ENCODE measurements around the gene NPAS2.

NPAS2 gene

DNA sequence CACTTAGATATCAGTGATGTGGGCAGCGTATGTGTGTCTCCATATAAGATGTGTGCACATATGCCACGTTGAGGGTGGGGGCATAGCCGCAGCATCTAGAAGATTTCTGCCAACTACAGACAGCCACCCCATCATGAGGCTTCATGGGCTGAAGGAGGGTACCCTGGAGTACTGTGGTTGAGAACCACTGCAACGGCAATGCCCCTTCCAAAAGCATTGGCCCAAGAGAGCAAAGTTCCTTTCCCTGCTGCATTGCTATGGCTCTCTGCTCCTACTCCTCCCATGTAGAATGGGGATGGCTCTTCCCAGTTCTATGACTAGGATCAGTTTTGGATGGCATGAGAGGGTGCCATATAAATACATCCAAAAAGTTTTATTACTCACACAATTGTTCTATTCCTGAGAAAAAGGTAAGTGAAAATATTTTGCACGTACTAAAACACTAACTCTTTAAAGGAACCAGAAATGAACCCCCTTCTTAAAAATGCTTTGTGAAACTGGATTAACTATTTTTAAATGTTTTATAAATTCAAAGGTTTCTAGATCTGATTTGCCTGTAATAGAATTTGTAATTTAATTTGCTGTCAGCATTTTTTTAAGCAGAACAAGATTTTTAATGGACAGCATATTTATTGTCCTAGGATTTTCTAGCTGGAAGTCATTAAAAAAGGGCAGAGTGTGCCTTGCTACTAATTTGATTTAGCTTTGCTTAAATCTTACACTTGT lies 177.7 kb downstream of the NPAS2 start:
- no peak for DNase-seq

DNA sequence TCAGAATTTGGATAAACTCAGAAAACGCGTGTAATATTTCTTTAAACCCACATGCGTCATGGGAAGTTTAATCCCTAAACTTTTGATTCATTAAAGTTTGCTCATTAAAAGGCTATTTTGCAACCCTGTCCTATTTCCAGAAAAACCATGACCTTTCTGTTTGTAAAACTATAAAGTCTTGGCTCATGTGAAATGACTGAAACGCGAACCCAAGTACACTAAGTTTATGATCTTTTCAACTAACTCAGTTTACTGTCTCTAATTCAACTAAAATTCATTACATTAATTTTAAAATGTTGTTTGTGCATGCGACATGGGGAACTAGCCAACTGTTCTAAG lies 178.3 kb downstream of the NPAS2 start:
- no peak for DNase-seq

DNA sequence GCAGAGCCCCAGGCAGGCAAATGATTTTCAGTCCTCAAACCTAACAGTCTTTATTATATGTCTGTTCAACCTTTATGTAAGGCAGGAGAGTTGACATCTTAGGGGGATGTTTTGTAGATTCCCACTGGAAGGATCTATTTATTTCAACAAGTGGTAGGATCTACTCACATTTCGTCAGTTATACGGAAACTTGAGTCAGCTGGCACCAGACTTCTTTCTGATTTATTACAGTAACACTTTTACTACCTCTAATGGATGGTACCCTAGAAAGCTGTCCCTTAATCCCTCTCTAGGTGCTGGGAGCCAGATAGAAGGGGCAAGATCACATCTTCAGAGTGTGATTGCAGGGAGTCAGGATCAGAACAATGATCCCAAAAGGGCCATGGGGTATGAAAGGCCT lies 180.1 kb downstream of the NPAS2 start:
- no peak for DNase-seq

DNA sequence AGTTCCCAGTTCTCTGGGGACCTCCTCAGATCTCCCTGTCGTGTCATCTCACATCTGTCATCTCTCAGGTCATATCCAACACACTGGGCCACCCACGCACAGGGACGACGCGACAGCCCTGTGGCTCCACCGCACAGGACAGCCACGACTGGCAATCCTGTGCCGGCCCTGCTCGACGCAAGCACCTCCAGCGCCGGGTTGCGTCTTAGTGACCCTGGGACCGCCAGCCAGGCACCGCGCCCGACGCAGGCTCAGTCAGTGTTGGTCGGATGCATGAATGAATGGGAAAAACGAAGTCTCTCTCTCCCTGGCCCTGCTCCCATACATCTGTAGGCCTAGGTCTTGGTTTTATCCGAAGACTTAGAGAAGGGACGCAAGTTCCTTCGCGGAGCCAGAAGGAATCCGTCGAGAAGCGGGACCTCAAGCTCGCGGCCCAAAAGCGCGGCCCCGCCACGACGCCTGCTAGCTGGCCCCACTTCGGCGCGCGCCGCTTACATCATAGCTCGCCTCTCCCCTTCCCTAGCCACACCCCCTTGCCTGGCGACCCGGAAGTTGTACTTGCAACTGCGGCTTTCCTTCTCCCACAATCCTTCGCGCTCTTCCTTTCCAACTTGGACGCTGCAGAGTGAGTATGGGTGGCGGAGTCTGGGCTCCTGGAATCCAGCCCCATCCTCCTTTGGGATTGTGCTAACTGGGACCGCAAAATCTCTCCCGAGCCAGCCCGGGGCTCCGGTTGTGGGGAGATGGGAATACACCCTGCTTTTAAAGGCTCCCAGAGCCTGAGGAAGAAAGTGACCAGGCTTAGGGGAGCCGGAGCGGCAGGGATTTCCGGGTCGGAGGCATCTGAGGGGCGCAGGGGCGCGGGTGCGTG lies 182.0 kb downstream of the NPAS2 start, which contains the start of gene RPL31:
Gene RPL31 (plus strand): TSS at position 599 of the 871 bp plus-strand sequence. CDS start 413 bp downstream, outside the sequence.
- peak; percentile 89 for DNase-seq

DNA sequence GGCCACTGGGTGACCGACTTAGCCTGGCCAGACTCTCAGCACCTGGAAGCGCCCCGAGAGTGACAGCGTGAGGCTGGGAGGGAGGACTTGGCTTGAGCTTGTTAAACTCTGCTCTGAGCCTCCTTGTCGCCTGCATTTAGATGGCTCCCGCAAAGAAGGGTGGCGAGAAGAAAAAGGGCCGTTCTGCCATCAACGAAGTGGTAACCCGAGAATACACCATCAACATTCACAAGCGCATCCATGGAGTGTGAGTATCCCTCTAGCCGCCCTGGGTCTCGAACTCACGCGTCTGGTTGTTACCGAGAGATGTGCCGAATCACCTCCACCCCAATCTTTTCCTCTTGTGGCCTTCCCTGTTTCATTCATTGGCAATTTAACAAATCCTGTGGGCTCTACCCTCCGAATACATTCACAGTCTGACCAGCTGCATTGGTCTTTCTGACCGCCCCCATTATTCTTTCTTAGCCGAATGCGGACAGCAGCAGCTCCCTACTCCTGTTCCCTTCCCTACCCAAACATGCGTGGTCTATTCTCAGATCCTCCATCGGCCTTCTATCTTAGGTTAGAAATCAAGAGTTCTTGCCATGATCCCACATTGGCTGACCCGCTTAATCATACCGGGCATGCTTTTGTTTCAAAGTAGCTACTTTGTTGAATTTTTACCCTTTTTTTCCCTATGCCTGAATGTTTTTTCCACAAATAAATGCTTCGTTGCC lies 182.8 kb downstream of the NPAS2 start:
- DNase-seq = no peak

DNA sequence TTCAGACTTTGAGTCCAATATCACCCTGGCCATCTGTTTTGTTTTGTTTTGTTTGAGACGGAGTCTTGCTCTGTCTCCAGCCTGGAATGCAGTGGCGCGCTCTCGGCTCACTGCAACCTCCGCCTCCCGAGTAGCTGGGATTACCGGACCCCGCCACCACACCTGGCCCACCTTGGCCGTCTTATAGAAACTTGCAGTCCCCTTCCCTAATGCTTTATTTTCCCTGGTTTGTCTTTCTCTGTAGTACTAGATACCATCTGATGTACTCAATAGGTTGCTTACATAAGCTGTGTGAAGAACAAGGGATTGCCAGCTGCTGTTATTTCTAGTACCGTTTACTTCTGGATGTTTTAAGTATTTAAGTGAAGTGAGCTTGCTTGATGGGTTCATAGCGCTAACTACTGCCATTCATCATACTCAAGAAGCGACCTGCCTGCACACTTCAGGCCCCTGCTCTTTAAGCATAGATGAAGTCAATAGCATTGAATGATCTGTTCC lies 183.4 kb downstream of the NPAS2 start:
- no peak for DNase-seq

DNA sequence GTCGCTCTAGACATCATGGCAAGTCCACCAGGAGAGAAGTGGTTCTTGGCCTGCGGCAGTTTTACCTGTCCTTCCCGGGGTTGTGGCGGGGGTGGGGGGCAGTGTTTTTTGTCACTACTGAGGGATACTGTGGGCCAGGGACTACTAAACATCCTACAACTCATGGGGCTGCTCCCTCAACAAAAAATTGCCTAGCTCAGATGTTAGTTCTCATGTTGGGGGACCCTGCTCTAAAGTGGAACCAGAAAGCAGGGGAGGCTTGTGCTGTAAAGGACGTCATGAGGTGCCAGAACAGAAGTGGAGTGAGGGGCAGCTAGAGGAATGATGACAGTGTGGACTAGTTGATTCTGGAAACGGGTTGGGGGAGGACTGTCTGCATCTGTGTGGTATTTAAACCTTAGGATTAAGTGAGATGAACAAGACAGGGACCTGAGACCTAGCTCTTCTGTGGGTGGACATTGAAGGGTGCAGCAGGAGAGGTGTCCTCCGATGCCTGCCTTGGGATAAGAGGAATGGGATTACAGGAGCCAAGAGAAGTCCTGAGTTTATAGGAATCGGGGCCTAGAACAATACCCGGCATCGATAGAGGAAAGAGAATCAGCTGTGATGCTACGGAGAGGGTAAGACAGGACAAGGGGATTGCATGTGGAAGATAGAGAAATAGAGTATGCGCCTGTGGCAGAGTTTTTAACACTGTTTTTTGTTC lies 184.8 kb downstream of the NPAS2 start:
- no peak for DNase-seq

DNA sequence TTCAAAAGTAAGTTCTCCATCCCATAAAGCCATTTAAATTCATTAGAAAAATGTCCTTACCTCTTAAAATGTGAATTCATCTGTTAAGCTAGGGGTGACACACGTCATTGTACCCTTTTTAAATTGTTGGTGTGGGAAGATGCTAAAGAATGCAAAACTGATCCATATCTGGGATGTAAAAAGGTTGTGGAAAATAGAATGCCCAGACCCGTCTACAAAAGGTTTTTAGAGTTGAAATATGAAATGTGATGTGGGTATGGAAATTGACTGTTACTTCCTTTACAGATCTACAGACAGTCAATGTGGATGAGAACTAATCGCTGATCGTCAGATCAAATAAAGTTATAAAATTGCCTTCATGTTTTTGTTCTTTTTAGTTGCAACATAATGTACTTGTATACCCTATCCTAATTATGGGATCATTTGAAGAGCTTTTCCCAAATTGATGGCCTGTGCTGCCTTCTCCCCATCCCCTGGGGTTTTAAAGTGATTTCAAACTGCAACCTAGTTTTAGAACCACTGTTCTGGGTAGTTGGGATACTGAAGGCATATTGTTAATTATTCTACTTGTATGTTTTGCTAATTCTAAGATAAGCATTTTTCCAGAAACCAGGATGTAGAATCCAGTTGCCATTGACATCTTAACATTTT lies 186.3 kb downstream of the NPAS2 start:
- DNase-seq = no peak

DNA sequence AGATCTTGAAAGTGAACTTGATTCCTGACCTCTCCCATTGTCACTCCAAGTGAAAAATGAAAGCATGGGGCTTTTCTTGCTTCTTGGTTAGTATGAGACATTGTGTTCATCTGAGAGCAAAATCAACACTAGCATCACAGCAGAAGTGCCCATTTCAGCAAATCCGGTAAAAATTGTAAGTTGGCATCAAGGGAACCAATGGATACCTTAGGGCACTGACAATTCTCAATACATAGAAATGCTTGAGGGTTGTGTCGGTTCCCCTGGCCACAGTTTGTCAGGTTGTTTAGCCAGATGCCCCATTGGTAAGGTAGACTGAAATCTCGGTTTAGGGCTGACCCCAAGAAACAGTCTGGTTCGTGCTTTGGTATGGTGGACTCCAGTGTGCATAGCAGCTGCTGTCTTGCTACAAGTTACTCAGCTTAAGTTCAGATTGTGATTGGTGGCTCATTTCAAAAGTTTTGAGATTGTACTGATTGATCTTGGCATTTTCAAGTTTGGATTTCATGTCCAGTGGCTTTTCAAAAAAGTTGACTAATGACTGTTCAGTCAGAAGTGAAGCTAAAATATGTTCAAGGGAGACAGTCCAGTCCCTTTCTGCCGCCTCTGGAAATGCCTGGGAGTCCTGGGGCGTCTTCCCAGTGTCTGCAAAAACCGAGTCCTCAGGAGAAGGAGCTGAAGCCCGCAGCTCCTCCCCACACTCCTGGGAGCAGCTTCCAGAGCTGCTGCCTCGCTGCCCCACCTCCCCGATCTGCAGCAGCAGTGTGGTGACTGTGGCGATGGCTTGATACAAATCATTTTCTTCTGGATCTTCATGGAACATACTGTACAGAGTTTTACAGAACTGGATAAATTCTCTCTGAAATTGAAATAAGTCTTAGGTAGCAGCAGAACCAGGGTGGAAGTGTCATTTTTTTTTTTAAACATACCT lies 187.7 kb downstream of the NPAS2 start:
- no peak for DNase-seq

DNA sequence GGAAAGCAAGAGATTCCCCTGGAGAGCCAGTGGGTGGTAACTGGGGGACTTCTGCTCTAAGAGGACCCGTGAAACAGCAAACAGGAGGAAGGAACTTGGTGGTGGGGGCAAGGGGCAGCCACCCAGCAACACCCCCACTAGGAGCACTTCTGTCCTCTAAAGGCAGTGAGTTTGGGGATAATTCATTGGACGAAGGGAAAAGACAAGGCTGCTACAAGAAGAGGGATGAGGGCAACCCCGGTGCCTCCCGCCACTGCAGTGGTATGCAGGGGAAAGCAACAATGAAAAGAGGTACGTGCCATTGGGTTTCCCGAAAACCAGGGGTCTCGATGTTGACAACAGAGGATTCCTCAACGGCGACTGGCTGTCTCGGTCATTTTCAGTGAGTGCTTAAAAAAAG lies 191.2 kb downstream of the NPAS2 start:
- DNase-seq = no peak

DNA sequence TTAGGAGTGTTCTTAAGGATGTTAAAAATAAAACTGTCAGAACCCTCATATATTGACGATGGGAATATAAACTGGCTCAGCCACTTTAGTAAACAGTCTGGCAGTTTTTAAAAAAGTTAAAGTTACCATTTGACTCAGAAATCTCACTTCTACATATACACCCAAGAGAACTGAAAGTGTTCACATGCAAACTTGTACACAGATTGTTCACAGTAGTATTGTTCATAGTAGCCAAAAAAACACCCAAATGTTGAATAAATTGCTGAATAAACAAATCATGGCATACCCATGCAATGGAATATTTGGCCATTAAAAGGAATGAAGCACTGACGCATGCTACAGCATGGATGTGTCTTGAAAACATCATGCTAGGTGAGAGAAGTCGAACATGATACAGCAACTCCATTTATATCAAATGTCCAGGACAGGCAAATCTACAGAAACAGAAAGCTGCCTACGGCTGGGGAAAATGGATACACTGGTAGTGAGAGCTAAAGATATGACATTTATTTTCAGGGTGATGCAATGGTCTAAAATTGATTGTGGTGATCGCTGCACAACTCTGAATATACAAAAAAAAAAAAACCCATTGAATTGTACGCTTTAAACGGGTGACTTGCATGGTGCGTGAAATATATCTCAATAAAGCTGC lies 192.2 kb downstream of the NPAS2 start:
- DNase-seq = no peak

DNA sequence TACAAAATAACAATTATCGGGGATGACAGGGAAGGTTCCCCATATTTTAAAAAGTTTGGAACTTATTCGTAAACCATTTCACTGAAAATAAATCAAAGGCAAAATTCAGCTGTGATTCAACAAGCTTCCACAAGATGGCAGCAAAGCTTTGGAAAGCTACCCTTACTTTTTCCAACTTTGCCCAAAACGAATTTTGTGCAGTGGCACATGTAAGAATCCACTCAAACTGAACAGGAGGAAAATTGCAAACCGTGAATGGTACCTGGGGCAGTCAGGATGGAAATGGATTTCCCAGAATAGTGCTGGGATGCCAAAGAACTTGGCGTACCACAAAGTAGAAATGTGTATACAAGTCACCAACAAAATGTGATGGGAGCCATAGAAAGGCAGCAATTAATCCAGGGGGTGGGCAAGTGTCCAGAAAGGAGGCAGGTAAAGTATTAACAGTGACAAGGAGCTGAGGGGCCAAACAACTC lies 192.8 kb downstream of the NPAS2 start:
- DNase-seq = no peak

DNA sequence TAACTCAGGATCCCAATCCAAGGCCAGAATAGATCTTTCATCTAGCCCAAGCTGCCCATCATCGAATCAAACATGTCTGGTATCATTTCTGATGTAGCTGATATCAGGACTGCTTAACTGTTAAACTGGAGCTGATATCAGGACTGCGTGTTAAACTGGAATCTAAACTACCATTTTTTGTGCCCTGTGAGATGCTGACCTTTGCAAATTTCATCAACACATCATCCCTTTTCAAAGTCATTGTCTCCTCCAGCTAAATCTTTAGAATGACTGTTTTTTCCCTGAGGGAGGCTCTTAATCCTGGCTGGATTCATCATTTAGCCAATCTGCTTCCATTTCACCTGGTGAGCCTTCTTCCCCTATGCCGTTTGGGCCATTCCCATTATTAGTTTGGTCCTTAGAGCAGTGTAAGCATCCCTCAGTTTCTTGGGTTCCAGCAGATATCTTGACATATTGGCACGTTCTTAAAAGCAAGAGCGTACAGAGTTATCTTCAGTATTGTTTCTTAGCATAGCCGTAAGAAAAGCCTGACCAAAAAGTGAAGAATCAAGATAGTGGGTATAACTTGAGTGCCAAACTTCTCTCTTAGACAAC lies 194.4 kb downstream of the NPAS2 start:
- no peak for DNase-seq

DNA sequence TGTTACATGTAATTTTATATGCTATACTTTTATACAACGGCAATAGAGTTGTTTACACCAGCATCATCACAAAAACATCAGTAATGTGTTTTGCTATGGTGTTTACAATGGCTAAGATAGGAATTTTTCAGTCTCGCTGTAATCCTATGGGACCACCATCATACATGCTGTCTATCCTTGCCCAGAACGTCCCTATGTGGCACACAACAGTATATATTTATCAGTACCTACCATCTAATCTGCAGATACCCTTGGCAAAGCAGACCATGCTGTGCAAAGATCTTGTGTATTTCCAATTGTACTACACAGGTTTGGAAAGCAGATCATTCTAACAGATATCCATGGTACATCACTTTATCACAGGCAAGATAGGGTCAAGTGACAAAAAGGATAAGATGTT lies 197.4 kb downstream of the NPAS2 start:
- no peak for DNase-seq

DNA sequence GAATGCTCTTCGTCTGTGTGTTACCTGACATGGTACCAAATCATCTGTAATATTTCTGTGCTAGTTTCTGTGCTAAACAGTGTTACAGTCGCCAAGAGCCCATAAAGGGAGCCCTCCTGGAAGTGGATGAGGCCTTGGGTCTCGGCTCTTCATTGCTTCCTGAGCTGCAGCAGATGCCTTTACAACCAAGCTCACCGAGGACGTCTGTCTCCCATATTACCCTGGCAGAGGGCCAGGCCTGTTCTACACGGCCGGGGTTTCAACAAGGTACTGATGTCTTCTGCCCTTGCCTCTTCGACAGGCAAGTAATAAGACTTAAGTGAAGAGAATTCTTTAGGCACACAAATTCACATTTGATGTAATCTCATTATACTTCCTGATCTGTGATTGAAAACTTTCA lies 199.0 kb downstream of the NPAS2 start:
- DNase-seq = no peak

DNA sequence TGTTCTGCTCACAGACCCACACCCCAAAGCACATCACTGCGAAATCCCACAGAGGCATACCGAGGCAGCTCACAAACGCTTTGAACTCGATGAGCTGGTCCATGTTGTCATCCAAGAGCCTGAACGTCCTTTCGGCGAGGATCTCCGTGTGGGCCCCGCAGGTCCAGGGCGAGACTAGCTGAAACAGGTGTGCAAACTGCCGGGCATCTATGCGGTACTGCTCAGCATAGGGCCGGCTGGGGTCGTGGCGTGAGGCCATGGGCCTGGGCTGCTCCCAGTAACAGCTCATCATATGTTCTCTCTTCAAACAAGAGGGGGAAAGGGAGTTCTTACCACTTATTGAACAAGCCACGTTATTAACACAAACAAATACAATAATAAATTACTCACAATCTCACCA lies 202.3 kb downstream of the NPAS2 start:
- no peak for DNase-seq

DNA sequence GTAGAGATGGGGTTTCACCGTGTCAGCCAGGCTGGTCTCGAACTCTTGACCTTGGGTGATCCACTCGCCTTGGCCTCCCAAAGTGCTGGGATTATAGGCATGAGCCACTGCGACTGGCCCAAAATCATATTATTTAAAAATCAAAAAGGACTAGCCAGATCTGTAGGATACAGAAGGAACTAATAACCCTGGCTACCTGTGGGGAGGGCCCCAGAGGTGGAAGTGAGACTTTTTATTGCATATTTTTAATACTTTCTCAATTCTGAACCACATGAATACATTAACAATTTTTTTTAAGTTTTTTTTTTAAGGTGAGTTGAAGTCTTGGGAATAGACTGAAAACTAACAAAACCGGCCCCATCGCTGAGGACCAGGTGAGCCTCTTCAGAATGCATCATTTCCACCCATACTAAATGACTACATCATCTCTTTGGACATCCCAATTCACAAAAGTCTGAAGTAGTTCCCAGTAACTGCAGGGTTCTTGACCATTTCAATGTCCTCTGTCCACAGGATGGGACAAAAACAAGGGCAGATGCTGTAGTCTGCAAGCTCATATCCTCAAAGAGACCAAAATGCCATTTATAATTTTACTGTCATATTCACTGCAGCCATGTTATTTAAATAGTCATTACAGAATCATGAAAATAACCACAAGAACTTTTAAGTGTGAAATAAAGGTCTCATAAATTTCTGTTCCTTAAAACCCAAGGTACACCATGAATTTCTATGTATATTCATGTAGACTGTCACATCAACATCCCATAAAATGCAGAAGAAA lies 203.6 kb downstream of the NPAS2 start:
- no peak for DNase-seq

DNA sequence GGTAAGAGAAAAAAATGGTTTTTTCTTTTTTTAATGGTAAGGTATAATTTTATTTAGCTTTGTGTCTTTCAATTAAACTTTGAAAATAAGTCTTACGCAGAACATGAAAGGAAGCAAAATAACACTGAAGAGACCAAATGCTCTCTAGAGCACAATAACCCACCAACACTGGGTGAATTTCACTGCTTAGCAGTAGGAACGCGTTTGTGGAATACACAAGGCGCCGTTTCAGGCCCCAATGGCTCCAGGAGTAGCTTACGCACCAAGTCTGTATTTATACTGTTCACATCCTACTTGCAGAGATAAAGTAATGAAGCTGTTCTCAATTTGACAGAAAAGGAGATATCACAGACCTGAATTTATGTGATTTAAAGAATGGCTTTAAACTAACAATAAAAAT lies 205.6 kb downstream of the NPAS2 start:
- DNase-seq = no peak

DNA sequence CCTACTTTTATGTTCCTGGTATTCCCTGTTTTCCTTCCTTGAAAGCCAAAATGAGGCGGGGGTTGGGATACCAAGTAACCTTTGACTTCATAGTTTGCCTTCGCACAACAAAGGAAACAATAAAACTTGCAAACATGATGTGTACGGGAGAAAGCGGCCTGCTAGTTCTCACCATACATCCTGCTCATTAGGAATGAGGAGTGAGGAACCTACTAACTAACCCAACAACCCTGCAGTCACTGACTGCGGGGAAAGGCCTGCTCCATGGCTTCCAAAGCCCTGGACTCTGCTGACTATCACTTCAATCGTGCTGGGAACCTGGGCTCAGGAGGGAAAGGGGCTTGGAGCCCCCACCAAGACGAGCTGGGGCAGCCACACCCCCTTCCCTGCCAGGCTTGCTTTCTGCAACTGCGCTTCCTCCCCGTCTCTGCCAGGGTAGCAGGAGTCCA lies 206.3 kb downstream of the NPAS2 start:
- no peak for DNase-seq

Data from NCI-H226 (cell line).